ENCODE results near the gene IL25.
A peak's percentile ranks its signal among the peaks of the same experiment; 100 is the strongest.
"Not testable (repeated sequence)": the region's sequence is repeated elsewhere in the genome, so short reads cannot be mapped to it uniquely, and the experiment has no call there.

IL25 gene

GRCh38 chr14:23376482-23377197 lies 4.0 kb downstream of the IL25 start, which contains the start of gene CMTM5:
Gene CMTM5 (plus strand): TSS chr14:23377046. CDS start chr14:23377252, 206 bp downstream.
- DNase-seq: no peak

- DNase-seq: no peak
These were observed 4.6 kb downstream of the IL25 start for GRCh38 chr14:23377198-23377550.

- DNase-seq: no peak
These were observed 5.3 kb downstream of the IL25 start for GRCh38 chr14:23377573-23378563.

GRCh38 chr14:23378612-23379220 lies 6.1 kb downstream of the IL25 start:
- no peak for DNase-seq

- DNase-seq: peak; percentile 86
These were observed 7.0 kb downstream of the IL25 start for GRCh38 chr14:23379366-23380196.

- no peak for DNase-seq
These were observed 7.7 kb downstream of the IL25 start for GRCh38 chr14:23380197-23380914.

- no peak for DNase-seq
These were observed 8.4 kb downstream of the IL25 start for GRCh38 chr14:23380976-23381375.

- DNase-seq: no peak
These were observed 9.3 kb downstream of the IL25 start for GRCh38 chr14:23381871-23382270.

- no peak for DNase-seq
These were observed 9.7 kb downstream of the IL25 start for GRCh38 chr14:23382276-23382675.

- no peak for DNase-seq
These were observed 10.3 kb downstream of the IL25 start for GRCh38 chr14:23382731-23383440.

- DNase-seq: no peak
These were observed 11.9 kb downstream of the IL25 start for GRCh38 chr14:23384364-23385080.

GRCh38 chr14:23385244-23385641 lies 12.6 kb downstream of the IL25 start:
- DNase-seq: no peak

- no peak for DNase-seq
These were observed 13.1 kb downstream of the IL25 start for GRCh38 chr14:23385642-23386265.

- DNase-seq: not testable (repeated sequence)
These were observed 13.7 kb downstream of the IL25 start for GRCh38 chr14:23386266-23386657.

GRCh38 chr14:23386999-23387398 lies 14.4 kb downstream of the IL25 start:
- DNase-seq: no peak

GRCh38 chr14:23387916-23388882 lies 15.6 kb downstream of the IL25 start:
- no peak for DNase-seq

GRCh38 chr14:23388996-23389395 lies 16.4 kb downstream of the IL25 start:
- DNase-seq: no peak

- DNase-seq: no peak
These were observed 16.8 kb downstream of the IL25 start for GRCh38 chr14:23389396-23389795.

GRCh38 chr14:23389871-23390270 lies 17.3 kb downstream of the IL25 start:
- not testable (repeated sequence) for DNase-seq
